T47D (cell line): ENCODE data around the gene PRAME.
"Not testable (repeated sequence)": the region's sequence is repeated elsewhere in the genome, so short reads cannot be mapped to it uniquely, and the experiment has no call there.

ENCODE experiments used
- DNase-seq, 2 experiments: peaks; one replicate each; pipeline versions ENCODE4 v3.0.0 to v3.0.0-alpha.2; 2011 to 2012; ENCODE audit warnings: low read depth in 1 of 2, low spot score in 1 of 2
- JUND ChIP-seq: IDR thresholded peaks from 2 replicates; pipeline ENCODE4 v1.6.1; 2012; ENCODE audit warnings: low read depth
- in situ Hi-C: cut with HindIII; loops from 2 replicates; pipeline ENCODE4 v1.10.0; 2016; ENCODE audit warnings: low sequenced_read_pairs, low pct_unique_long_range_greater_than_20kb

The PRAME gene

DNA sequence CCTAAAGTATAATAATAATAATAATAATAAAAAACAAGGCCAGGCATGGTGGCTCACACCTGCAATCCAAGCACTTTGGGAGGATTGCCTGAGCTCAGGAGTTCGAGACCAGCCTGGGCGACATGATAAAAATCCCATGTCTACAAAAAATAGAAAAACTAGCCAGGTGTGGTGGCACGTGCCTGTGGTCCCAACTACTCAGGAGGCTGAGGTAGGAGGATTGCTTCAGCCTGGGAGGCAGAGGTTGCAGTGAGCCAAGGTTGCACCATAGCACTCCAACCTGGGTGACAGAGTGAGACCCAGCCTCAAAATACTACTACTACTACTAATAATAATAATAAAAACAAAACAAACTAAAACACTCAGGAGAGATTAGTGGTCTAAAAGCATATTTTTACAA lies 23.4 kb downstream of the PRAME start:
- DNase-seq: no peak
- TF ChIP-seq JUND: no peak
- in situ Hi-C loops: no loop called here

DNA sequence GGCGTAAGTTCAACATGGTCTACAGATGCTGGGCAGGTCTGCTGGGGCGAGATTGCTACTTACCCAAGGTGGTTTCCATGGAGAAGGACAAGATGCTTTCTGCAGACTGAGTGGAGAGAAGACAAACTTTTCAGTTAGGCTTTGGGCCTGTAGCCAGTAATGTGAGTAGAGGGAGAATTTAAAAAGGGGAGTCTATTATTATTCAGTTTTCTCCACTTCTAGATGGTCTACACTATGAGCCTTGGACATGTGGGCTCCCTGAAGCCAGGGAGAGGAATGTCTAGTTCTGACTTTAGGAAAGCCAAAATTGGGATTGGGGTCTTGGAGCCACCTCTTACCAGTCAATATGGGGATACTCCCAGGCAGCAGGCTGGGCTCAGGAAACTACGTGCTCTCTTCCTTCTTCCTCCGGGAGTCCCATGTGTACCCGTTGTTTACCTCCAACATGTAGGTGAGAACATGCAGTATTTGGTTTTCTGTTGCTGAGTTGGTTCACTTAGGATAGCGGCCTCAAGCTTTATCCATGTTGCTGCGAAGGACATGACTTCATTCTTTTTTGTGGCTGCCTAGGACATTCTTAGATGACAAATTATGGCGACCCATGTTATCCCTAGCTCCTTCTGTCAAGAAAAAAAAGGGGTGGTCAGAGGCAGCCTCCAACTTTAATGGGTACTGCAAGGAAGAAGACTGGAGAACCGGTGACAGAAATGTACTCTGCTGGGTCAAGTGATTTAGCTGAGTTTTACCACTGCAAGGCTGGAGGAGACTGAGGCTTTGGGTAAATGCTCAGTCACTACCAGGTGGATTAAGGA lies 24.3 kb downstream of the PRAME start:
- no peak for DNase-seq
- no peak for TF ChIP-seq JUND
- in situ Hi-C loops: no loop called here

DNA sequence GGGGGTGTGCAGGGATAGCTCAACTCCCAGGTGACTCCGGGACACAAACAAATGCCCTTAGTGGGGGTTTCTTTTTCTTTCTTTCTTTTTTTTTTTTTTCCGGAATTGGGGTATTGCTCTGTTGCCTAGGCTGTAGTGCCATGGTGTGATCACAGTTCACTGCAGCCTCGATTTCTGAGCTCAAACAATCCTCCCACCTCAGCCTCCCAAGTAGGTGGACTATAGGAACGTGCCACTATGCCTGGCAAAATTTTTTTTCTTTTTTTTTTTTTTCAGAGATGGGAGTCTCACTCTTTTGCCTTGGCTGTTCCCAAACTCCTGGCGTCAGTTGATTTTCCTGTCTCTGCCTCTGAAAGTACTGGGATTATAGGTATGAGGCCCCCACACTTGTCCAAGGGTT lies 25.2 kb downstream of the PRAME start:
- TF ChIP-seq JUND: no peak
- no peak for DNase-seq
- in situ Hi-C loops: no loop called here

DNA sequence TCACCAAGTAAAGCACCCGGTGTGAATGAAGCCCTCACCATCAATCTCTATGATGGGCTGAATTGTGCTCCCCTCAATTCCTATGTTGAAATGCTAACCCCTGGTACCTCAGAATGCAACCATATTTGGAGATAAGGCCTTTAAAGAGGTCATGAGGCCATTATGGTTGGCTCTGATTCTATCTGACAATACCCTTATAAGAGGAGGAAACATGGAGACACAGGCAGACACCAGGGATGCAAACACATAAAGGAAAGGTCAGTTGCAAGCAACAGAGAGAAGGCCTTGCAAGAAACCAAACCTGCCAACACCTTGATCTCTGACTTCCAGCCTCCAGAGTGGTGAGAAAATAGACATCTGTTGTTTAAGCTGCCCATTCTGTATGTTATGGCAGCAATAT lies 25.6 kb downstream of the PRAME start:
- TF ChIP-seq JUND: no peak
- no peak for DNase-seq
- in situ Hi-C loops: no loop called here

DNA sequence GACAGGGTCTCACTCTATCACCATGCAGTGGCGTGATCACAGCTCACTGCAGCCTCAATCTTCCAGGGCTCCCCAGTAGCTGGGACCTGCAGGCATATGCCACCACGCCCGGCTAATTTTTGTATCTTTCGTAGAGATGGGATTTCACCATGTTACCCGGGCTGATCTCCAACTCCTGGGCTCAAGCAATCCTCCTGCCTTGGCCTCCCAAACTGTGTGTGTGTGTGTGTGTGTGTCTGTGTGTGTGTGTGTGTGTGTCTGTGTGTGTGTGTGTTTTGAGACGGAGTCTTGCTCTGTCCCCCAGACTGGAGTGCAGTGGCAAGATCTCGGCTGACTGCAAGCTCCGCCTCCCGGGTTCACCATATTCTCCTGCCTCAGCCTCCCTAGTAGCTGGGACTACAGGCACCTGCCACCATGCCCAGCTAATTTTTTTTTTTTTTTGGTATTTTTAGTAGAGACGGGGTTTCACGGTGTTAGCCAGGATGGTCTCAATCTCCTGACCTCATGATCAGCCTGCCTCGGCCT lies 26.5 kb downstream of the PRAME start:
- in situ Hi-C loops, DNase-seq: not testable (repeated sequence)

DNA sequence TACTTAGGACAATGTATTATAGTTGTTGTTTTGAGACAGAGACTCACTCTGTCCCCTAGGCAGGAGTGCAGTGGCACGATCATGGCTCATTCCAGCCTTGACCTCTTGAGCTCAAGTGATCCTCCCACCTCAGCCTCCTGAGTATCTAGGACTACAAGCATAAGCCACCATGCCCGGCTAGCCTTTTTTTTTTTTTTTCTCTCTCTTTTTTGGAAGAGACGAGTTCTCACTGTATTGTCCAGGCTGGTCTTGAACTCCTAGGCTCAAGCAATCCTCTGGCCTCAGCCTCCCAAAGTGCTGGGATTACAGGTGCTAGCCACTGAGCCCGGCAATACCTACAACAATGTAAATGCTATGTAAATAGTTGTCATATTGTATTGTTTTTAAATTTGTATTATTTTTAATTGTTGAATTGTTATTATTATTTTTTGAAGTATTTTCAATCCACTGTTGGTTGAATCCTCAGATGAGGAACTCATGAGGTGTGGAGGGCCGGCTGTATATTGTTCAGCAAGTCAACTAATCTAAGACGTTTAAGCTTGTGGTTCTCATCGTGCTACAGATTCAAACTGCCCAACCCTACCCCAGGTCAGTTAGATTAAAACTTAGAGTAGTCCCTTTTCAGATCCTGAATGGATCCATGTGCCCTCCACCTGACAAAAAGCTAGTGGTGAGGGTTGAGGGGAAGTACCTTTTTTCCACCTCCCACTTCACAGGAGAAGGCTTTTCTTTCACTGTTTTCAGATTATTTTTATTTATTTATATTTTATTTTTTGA lies 27.1 kb downstream of the PRAME start:
- no peak for DNase-seq
- in situ Hi-C loops: no loop called here
- TF ChIP-seq JUND: no peak

DNA sequence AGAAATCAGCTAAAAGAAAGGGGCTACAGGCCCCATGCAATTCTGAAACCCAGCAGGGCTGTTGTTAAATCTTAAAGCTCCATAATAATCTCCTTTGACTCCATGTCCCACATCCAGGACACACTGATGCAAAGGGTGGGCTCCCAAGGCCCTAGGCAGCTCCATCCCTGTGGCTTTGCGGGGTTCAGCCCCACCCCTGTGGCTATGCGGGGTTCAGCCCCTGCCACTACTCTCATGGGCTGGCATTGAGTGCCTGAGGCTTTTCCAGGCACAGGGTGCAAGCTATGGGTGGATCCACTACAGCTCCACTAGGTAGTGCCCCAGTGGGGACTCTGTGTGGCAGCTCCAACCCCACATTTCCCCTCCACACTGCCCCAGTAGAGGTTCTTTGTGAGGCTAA lies 30.3 kb downstream of the PRAME start:
- in situ Hi-C loops: no loop called here
- no peak for TF ChIP-seq JUND
- no peak for DNase-seq

DNA sequence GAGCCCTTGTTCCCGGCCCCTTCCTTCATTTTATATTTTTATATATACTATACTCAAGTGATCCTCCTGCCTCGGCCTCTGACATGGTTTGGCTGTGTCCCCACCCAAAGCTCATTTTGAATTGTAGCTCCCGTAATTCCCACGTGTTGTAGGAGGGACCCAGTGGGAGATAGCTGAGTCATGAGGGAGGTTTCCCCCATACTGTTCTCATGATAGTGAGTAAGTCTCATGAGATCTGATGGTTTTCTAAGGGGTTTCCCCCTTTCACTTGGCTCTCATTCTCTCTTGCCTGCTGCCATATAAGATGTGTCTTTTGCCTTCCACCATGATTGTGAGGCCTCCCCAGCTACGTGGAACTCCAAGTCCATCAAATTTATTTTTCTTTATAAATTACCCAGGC lies 31.8 kb downstream of the PRAME start:
- TF ChIP-seq JUND: no peak
- DNase-seq: no peak
- in situ Hi-C loops: no loop called here

DNA sequence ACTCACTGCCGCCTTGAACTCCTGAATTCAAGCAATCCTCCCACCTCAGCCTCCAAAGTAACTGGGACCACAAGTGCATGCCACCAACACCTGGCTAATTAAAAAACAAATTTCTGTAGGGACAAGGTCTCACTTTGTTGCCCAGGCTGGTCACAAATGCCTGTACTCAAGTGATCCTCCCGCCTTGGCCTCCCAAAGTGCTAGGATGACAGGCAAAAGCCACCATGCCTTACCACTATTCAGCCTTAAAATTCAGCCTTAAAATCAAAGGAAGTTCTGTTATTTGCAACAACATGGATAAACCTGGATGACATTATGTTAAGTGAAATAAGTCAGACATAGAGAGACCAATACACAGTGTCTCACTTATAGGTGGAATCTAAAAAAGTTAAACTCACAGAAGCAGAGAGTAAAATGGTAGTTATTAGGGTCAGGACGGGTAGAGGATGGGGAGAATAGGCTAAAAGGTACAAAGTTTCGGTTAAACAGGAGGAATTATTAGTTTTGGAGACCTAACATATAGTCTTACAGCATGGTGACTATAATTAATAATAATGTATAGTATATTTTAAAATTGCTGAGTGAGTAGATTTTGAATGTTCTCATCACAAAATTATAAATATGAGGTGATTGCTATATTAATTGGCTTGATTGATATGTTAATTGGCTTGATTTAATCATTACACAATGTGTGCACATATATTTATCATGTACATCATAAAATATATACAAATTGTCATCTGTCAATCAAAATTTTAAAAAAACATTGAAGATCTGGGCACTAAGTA lies 32.7 kb downstream of the PRAME start:
- no peak for TF ChIP-seq JUND
- in situ Hi-C loops: no loop called here
- no peak for DNase-seq

DNA sequence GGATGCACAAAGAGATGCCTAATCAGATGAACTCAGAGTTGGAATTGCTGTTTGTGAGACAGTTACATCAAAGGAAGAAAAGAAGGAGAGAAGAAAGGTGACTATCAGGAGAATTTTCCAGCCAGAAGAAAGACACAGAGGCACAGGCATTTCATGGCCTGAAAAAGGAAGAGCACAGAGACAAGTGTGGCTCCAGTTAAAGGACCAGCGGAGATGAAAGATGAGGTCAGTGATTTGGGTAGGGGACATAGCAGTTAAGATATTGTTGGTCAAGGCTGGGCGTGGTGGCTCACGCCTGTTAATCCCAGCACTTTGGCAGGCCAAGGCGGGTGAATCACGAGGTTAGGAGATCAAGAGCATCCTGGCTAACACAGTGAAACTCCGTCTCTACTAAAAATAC lies 35.6 kb downstream of the PRAME start:
- DNase-seq: no peak
- TF ChIP-seq JUND: no peak
- in situ Hi-C loops: no loop called here

DNA sequence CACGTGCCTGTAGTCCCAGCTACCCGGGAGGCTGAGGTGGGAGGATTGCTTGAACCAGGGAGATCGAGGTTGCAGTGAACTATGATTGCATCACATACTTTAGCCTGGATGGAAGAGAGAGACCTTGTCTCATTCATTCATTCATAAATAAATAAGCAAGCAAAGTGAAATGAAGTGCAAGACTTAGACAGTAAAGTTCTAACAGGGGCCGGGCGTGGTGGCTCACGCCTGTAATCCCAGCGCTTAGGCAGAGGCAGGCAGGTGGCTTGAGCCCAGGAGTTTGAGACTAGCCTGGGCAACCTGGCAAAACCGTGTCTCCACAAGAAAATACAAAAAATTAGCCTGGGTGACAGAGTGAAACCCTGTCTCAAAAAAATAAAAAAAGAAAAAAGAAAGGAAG lies 37.4 kb downstream of the PRAME start:
- DNase-seq: no peak
- no peak for TF ChIP-seq JUND
- in situ Hi-C loops: no loop called here

DNA sequence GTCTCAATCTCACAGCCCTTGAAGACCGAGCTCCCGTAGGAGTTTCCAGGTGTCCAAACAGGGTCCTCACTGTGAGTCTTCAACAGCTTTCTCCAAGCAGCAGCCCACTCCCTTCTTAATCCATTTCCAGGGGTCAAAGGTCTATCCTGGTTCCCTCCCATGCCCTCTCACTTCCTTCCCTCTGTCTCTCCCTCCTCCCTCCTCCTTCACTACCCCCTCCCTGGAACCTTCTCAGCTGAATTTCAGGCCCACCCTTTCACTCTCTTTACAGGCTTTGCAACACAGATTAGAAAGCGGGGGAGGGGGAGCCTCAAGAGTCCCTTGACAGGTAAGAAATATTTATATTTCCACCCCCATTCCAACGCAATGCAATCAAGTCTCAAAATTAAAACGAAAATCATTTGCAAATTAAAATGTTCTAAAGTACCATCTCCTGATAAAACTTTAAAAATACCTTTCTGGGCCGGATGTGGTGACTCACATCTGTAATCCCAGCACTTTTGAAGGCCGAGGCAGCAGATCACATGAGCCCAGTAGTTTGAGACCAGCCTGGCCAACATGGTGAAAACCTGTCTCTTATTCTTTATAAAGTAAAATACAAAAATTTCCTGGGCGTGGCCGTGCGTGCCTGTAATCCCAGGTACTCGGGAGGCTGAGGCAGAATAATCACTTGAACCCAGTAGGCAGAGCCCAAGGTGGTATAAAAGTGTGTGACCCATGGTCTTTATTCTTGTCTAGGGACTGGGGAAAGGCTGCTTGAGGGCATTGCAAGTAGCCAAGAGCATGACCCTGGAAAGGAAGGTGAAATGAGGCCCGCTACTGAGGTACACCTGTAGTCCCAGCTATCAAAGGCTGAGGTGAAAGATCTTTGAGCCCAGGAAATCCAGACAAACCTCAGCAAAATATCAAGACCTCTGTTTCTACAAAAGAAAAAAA lies 38.1 kb downstream of the PRAME start:
- in situ Hi-C loops: no loop called here
- no peak for DNase-seq
- no peak for TF ChIP-seq JUND
